ENCODE measurements around the gene BTN3A1.

Gene BTN3A1

GRCh38 chr6:26379740-26380139 is 22.3 kb upstream of the BTN3A1 start:
- no peak for DNase-seq

GRCh38 chr6:26380256-26380655 is 21.8 kb upstream of the BTN3A1 start:
- DNase-seq = no peak

DNA sequence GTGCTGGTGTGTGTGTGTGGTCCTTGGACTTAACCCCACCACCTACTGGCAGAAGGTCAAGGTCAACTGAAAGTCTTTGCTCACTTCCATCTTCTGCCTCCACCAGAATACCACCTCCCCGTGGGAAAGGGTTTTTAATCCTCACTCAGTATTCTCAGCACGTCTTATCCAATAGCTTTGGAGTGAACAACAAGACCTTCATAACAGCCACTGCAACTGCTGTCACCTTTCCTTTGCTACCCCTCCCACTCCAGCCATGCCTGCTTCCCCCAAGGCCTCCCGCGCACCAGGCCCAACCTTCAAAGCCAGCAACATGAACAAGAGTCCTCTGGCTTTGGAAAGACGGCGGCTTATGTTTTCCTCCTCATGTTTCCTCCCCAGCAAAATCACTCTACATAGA is 20.0 kb upstream of the BTN3A1 start:
- peak in 1 of 2 experiments; percentile 6 for DNase-seq

DNA sequence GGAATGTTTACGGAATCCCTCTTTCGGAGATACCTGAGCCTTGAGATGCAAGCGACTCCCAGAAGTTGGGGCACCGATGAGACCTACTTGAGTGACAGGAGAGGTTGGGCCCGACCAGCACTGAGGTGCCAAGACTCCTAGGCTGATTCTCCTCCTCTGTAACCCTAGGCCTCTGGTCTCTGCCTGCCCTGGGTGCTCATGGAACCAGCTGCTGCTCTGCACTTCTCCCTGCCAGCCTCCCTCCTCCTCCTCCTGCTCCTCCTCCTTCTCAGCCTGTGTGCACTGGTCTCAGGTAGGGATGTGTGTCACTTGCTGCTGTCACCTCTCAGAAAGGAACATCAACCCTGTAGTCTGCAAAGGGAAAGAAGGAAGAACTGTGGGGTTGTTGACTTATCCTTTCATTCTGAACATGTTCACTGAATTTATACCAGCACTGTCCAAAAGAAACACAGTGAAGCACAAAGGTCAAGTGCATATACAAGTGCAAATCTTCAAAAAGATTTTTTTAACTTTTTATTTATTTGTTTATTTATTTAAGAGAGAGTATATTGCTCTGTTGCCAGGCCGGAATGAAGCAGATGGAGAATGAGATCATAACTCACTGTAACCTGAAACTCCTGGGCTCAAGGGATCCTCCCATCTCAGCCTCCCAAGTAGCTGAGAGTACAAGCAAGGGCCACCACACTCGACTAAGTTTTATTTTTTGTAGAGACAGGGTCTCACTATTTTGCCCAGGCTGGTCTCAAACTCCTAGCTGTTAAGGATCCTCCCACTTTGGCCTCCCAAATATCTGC is 18.3 kb upstream of the BTN3A1 start:
- DNase-seq = peak; percentile 44 to 66

DNA sequence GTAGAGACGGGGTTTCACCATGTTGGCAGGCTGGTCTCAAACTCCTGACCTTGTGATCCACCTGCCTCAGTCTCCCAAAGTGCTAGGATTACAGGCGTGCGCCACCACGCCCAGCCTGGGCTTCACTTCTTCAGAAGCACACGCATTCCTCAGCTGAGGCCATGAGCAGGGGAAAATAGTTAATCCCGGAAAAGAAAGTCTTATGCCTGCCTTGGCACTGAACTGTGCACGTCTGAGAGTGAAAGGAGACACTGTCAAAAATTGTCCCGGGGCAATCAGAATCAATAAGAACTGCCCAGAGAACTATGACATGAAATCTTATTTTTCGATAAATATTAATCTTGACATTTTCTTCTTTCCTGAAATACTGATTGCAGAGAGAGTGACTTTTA is 16.3 kb upstream of the BTN3A1 start:
- DNase-seq = no peak

GRCh38 chr6:26387565-26387964 is 14.5 kb upstream of the BTN3A1 start:
- no peak for DNase-seq

DNA sequence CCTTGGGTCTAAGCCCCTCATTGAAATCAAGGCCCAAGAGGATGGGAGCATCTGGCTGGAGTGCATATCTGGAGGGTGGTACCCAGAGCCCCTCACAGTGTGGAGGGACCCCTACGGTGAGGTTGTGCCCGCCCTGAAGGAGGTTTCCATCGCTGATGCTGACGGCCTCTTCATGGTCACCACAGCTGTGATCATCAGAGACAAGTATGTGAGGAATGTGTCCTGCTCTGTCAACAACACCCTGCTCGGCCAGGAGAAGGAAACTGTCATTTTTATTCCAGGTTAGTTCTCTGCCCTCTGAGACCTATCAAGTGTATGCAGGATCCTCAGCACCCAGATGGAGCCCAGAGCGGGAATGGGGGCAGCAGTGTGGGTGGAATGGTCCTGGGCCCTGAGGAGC is 14.1 kb upstream of the BTN3A1 start:
- no peak for DNase-seq

DNA sequence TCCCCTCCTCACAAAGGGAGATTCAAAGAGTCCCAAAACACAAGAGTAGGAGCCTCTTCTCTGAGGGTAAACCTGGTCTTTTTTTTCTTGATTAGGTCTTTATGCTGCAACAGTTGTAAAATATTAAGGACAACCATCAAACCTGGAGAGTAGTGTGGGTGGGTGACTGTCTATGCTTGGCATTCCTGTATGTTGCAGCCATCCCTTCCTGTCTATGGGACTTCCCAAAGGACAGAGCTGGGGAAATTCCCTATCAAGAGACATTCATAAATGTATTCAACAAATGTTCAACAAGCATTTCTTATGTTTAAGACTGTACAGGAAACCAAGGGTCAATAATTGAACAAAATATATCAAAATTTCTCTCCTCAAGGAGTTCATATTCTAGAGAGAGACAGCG is 13.6 kb upstream of the BTN3A1 start:
- DNase-seq = no peak

GRCh38 chr6:26389349-26389894 is 12.7 kb upstream of the BTN3A1 start:
- DNase-seq = peak in 1 of 2 experiments; percentile 8

DNA sequence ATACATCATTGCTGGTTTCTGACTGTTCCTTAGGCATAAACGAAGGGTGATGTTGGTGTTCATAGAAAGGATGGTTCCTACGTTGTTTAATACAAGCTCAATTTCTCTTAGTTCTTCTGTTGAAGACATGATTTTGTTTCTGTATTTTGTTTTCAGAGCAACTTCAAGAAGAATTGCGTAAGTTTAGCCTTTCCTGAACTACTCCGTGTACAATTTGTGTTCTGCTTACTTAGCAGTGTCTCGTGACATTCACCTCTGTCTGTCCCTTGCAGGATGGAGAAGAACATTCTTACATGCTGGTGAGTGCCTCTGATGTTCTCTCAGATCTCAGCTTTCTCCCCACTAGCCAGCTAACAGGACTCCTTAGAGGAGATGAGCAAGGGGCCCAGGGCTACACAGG is 11.5 kb upstream of the BTN3A1 start:
- no peak for DNase-seq

DNA sequence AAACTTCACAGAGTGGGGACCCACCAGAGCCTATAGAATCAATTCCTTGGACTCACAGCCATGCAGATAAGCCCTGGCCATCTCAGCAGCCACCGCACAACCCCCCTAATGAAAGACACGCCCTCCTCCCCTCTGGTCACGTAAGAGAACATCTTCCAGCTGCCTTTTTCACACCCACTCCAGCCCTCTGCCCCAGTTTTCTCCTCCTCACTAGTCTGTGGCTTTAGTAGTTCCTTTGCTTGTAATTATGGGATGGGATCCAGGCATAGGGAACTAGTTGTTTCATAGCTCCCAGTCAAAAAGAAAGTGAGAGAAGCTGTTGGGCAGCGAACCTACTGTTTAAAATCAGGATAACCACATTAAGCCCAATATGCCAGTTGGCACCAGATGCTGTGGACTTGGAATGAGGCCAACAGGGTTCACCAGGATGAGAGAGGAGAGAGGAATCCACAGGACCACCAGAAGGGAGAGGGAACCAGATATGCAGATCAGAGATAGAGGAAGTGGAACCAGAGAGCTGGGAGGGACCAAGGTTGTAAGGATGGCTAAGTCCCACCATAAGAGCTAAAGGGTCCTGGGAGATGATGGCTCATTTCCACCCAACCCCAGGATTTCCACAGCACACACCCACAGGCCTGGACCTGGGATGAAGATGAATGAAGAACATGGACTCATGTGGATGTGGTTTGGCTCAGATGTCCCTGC is 9.0 kb upstream of the BTN3A1 start:
- DNase-seq = peak; percentile 56 to 88

DNA sequence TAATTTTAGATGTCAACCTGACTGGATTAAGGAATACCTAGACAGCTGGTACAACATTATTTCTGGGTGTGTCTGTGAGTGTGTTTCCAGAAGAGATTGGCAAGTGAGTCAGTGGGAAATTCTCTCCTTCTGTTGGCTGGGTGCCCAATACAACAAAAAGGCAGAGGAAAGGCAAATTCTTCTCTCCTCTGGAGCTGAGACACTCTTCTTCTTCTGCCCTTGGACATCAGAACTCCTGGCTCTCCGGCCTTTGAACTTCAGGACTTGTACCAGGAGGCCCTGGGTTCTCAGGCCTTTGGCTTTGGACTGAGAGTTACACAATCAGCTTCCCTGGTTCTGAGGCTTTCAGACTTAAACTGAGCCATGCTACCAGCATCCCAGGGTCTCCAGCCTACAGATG is 7.8 kb upstream of the BTN3A1 start:
- peak; percentile 59 to 79 for DNase-seq

GRCh38 chr6:26398555-26398954 is 3.5 kb upstream of the BTN3A1 start:
- no peak for DNase-seq

DNA sequence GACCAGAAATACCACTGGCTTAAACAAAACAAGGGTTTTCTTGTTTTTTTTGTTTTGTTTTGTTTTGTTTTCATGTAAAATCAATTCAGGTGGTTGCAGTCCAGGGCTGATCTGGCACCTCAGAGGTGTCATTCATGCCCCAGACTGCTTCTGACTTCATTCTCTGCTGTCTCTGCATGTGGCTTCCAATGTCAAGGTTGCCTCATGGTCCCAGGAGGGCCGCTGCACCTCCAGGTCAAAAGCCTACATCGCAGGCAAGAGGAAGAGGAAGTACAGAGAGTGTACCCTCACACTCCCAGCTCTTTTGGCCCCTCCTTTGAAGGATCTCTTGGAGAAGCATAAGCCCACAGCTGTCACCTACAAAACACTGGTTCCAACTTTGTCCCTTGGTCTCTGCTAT is 1.4 kb upstream of the BTN3A1 start:
- peak in 1 of 2 experiments; percentile 6 for DNase-seq

GRCh38 chr6:26401389-26401986 is 587 bp upstream of the BTN3A1 start:
- DNase-seq = peak in 1 of 2 experiments; percentile 11

DNA sequence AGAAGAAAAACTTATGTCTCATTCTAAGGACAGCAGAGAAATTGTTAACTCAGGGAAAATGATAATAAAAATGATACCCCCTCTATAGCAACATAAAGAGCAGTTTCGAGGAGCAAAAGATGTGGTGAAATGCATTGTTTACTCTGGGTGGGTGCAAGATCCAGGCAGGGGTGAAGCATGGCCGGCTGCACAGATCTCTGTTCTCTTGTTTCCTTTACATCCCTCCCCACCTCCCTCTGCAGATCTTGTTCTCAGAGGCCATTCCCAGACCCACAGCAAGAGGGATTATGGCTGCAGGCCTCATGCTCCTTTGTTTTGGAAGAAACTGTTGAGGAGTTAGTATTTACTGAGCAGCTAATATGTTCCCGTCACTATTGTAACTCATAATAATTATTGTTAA is 1.8 kb downstream of the BTN3A1 start:
- DNase-seq = no peak

DNA sequence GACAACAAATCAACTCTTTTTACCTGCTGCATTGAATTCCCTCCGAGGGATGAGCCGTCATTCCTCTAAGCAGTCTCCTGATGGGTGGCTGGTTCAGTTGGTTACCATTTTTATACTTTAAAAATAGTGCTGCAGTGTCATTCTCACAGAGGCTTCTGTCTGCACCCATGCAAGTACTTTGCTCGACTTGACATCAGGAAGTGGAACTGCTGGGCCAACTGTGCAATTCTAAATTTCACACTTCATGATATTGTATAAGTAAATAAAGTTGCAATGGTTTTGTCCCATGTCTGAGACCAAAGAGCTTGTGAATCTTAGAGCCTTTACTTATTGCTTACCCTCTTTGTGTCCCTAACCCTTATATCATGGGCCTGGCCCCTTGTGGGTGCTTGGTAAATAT is 2.5 kb downstream of the BTN3A1 start:
- no peak for DNase-seq

- DNase-seq = no peak
These were observed 7.0 kb downstream of the BTN3A1 start for GRCh38 chr6:26408828-26409730.

- no peak for DNase-seq
These were observed 9.7 kb downstream of the BTN3A1 start for GRCh38 chr6:26411751-26412150.

GRCh38 chr6:26412228-26412627 is 10.2 kb downstream of the BTN3A1 start:
- no peak for DNase-seq

GRCh38 chr6:26412954-26413353 is 10.9 kb downstream of the BTN3A1 start:
- no peak for DNase-seq

DNA sequence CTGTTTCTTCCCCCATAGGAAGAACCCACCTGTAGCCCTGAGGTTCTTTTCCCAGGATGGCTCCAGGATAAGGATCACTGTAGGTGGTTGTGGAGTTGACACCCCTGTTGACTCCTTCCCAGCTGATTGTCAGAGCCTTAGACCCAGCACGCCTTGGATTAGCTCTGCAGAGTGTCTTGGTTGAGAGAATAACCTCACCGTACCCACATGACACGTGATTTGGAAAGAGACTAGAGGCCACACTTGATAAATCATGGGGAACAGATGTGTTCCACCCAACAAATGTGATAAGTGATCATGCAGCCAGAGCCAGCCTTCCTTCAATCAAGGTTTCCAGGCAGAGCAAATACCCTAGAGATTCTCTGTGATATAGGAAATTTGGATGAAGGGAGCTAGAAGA is 12.2 kb downstream of the BTN3A1 start:
- no peak for DNase-seq
